Lower leg skin (tissue), 4 donors: ENCODE results near the gene FAM120A. TPM values are rescaled to one million over a fixed set of nuclear protein-coding genes. Genes with fewer than 3 reads are reported as not detected.

Experiments
- DNase-seq, 2 donors: peaks; one replicate each; pipeline ENCODE4 v3.0.0-alpha.2; 2019; ENCODE audit warnings: low spot score in 2 of 2
- H3K4me3 ChIP-seq: fragments of 200-600 bp; sonication (generic); 2 replicates; pipeline ENCODE4 v1.5.1; 2017; ENCODE audit warnings: mild to moderate bottlenecking, low read depth; ENCODE audit not compliant: poor library complexity, severe bottlenecking
- POLR2A ChIP-seq, 2 donors: fragments of 450-650 bp; IDR thresholded peaks; one replicate each; pipeline ENCODE4 v1.6.1; 2016 to 2017; ENCODE audit warnings: antibody characterized with exemption in 2 of 2, mild to moderate bottlenecking in 1 of 2, moderate library complexity in 1 of 2
- WGBS, 2 donors: methylation state at CpG; one replicate each; pipeline ENCODE4 v1.1.5; 2018; 5-methylcytosine and 5-hydroxymethylcytosine counted together
- intact Hi-C: fragments of 100-400 bp; cut with DNase I; formaldehyde crosslinking; loops from one replicate; pipeline ENCODE4 v1.15.0; 2023; ENCODE audit warnings: low total_unique reads
- total RNA-seq, 4 donors: library from RNA; depleted of rRNA; stranded (reverse); fragments of >200 nt; gene quantifications; one replicate each; pipeline ENCODE4 v1.1.0, GENCODE V29; 2016
- TF ChIP-seq, protein P1 (sequence below), 3 donors: fragments of 450-650 bp; IDR thresholded peaks; one replicate each; pipeline ENCODE4 v1.5.1; 2016; ENCODE audit warnings: antibody characterized with exemption in 3 of 3, mild to moderate bottlenecking in 3 of 3, moderate library complexity in 2 of 3

The FAM120A gene
- total RNA-seq, 4 donors from 2014 or later, result 58.1 to 80.5 (median 65.0) TPM

DNA sequence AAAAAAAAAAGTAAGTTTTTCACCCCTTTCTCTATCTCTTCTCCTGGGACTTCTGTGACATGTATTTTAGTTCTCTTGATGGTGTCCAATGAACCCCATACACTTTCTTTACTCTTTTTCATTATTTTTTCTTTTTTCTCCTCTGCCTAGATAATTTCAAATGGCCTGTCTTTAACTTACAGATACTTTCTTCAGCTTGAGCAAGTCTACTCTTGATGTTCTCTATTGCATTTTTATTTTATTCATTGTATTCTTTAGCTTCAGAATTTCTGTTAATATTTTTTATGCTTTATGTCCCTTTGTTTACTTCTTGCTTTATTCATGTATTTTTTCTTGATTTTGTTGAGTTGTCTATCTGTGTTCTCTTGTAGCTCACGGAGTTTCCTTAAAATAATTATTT, 32.5 kb upstream of the FAM120A start:
- intact Hi-C loops, result no loop called here
- WGBS, 2 donors, result 94 to 97% methylated on average over 1 of the region's 1 CpG
- no peak for DNase-seq
- TF ChIP-seq, protein P1, sequence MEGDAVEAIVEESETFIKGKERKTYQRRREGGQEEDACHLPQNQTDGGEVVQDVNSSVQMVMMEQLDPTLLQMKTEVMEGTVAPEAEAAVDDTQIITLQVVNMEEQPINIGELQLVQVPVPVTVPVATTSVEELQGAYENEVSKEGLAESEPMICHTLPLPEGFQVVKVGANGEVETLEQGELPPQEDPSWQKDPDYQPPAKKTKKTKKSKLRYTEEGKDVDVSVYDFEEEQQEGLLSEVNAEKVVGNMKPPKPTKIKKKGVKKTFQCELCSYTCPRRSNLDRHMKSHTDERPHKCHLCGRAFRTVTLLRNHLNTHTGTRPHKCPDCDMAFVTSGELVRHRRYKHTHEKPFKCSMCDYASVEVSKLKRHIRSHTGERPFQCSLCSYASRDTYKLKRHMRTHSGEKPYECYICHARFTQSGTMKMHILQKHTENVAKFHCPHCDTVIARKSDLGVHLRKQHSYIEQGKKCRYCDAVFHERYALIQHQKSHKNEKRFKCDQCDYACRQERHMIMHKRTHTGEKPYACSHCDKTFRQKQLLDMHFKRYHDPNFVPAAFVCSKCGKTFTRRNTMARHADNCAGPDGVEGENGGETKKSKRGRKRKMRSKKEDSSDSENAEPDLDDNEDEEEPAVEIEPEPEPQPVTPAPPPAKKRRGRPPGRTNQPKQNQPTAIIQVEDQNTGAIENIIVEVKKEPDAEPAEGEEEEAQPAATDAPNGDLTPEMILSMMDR (IDR thresholded peaks at IDR 0.05), result no peak
- no peak for TF ChIP-seq POLR2A (IDR thresholded peaks at IDR 0.05)
- H3K4me3 ChIP-seq, result no peak overlapping the region

DNA sequence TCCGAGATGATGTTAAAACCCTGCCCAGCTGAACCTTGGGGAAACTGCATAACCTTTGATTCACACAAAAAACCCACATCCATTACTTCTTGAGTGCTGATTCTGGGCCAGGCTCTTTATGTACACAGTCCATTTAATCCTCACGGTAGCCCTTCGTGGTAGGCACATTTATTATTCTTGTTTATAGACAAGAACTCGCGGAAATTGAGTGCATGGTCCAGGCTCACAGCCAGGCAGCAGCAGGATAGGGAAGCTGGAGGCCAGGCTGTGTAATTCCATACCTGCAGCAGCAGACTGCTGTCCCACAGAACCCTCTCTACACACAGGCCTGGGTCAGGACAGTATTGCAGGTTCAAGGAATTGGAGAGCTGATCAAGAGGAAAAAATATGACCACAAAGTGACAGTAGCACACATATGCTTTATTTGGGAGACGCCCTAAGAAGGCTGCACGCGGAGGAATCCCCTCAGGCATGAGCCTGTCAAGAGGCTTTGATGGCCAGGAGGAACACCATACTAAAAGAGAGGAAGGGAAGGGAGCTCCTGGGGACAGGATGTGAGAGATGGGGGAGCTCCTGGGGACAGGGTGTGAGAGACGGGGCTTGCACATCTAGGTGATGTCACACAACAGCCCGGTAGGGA, 28.4 kb upstream of the FAM120A start:
- intact Hi-C loops, result no loop called here
- H3K4me3 ChIP-seq, result no peak overlapping the region
- TF ChIP-seq, protein P1 (IDR thresholded peaks at IDR 0.05), result no peak
- no peak for TF ChIP-seq POLR2A (IDR thresholded peaks at IDR 0.05)
- 51 to 66% methylated on average over 10 of the region's 10 CpGs for WGBS, 2 donors
- DNase-seq, result no peak

DNA sequence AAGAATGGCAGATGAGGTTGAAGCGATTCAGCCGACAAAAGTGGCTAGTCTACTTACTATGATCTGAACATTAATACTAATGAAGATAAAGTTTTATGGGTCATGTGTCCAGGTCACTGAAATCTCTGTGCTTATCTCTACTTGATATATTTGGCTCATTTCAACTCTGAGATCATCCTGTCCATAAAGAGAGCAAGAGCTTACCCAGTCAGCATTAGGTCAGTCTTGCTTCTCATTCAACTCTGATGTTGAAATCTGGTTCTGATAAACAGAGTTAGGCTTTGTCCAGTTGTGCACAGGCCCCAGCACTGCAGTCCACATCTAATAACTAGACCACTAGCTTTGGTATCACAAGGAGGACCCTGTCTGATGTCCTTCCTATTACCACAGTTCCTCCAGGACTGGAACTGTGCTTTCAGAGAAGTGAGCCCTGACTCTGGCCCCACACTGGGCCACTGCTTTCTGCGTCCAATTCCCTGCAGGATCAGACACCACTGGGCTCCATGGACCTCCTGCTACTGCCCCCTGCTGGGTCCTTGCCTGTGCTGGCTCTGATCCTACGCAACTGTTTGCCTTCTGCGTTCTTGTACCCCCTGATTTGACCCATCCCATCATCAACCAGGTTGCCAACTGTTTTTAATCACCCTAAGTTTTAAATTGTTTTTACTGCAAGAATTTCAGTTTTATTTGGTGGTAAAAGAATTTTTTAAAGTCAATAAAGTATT, 23.7 kb upstream of the FAM120A start:
- TF ChIP-seq POLR2A (IDR thresholded peaks at IDR 0.05), result no peak
- TF ChIP-seq, protein P1 (IDR thresholded peaks at IDR 0.05), result no peak
- intact Hi-C loops, result no loop called here
- DNase-seq, result no peak
- WGBS, 2 donors, result 89% methylated on average over 5 of the region's 5 CpGs
- no peak overlapping the region for H3K4me3 ChIP-seq

DNA sequence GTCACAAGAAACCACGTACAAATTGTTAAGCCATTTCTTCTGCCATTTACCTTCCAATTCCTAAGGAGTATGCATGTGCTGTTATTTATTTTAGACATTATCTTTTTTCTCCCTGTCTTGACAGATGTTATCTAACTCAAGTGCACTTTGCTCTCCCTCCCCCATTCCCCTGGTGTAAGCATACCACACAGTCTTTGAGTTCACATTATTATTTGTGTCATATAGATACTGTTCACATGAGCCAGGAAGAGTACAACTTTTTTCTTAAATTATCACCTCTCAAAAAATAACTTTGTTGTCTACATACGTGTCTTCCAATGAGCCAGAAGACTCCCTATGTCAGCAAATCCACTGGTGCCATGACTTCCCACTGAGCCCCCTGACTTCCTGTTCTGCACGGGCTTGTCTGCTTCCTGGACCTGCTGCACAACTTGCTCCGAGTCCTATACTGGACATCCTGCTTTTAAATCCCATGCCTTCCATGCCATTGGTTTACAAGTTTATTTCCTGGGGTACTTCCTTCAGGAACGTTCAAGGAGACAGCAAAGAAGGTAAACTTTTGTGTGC, 19.9 kb upstream of the FAM120A start:
- no peak for TF ChIP-seq POLR2A (IDR thresholded peaks at IDR 0.05)
- TF ChIP-seq, protein P1 (IDR thresholded peaks at IDR 0.05), result no peak
- H3K4me3 ChIP-seq, result no peak overlapping the region
- WGBS, 2 donors, result 36 to 40% methylated on average over 5 of the region's 5 CpGs
- DNase-seq, result no peak
- intact Hi-C loops, result no loop called here

DNA sequence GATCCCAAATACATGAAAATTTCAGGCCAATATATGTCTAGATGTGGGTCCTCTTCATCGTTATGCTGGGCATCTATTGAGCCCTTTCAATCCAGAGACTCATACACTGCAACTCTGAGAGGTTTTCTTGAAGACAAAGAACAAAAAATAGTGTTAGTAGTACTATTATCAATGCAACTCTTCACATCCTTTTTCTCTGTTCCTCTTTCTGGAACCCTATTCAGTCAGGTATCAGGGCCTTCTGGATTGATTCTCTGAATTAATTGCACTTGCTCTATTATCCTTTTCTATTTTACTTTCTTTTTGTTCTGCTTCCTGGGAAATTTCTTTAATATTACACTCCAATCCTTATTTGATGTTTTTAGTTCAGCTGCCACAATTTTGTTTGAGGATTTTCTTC, 18.5 kb upstream of the FAM120A start:
- intact Hi-C loops, result no loop called here
- H3K4me3 ChIP-seq, result no peak overlapping the region
- TF ChIP-seq, protein P1 (IDR thresholded peaks at IDR 0.05), result no peak
- no peak for TF ChIP-seq POLR2A (IDR thresholded peaks at IDR 0.05)
- DNase-seq, result no peak
- 86 to 98% methylated on average over 1 of the region's 1 CpG for WGBS, 2 donors
